DOHH2 (cell line): ENCODE data around the gene TEX19.
"Not testable (repeated sequence)": the region's sequence is repeated elsewhere in the genome, so short reads cannot be mapped to it uniquely, and the experiment has no call there.

Experiments
- CTCF ChIP-seq: fragments of 200-600 bp; sonication (generic); IDR thresholded peaks from one replicate; pipeline ENCODE4 v1.5.1; 2014; ENCODE audit warnings: antibody characterized with exemption, mild to moderate bottlenecking, low read depth, low read length; ENCODE audit not compliant: poor library complexity, severe bottlenecking
- EZH2phosphoT487 ChIP-seq: fragments of 200-600 bp; sonication (generic); IDR thresholded peaks from 2 replicates; pipeline ENCODE4 v1.6.1; 2017; ENCODE audit warnings: borderline replicate concordance, mild to moderate bottlenecking, antibody characterized with exemption, low read length, moderate library complexity, mixed read lengths

GRCh38 chr17:82381703-82382009 lies 22.6 kb downstream of the TEX19 start:
- not testable (repeated sequence) for TF ChIP-seq CTCF, EZH2phosphoT487
